SK-N-MC (cell line): Measurements from ENCODE around the gene PNPLA1.

Experiments
- EZH2 ChIP-seq: fragments of 200-600 bp; sonication (generic); IDR thresholded peaks from one replicate; pipeline ENCODE4 v1.6.1; 2017; ENCODE audit warnings: antibody characterized with exemption
- POLR2AphosphoS5 ChIP-seq: IDR thresholded peaks from 2 replicates; pipeline ENCODE4 v1.6.1; 2012; ENCODE audit warnings: mild to moderate bottlenecking, low read depth, low read length, borderline replicate concordance

GRCh38 chr6:36244641-36245280 lies 25.1 kb upstream of the PNPLA1 start:
- TF ChIP-seq POLR2AphosphoS5 (no peak), EZH2 (no peak)
